HG03045 (cell line): ENCODE data around the gene IL3RA.
"Not testable (repeated sequence)": the region's sequence is repeated elsewhere in the genome, so short reads cannot be mapped to it uniquely, and the experiment has no call there.

ENCODE experiments used
- ATAC-seq: cut with Tn5 transposase; IDR thresholded peaks from one replicate; pipeline ENCODE4 v1.9.1; 2021; ENCODE audit warnings: mild to moderate bottlenecking, moderate library complexity; ENCODE audit not compliant: unreplicated experiment

IL3RA gene

GRCh38 chrX:1397001-1397400, 60.4 kb downstream of the IL3RA start:
- no peak for ATAC-seq

GRCh38 chrX:1397441-1398270, 61.1 kb downstream of the IL3RA start:
- ATAC-seq = no peak

DNA sequence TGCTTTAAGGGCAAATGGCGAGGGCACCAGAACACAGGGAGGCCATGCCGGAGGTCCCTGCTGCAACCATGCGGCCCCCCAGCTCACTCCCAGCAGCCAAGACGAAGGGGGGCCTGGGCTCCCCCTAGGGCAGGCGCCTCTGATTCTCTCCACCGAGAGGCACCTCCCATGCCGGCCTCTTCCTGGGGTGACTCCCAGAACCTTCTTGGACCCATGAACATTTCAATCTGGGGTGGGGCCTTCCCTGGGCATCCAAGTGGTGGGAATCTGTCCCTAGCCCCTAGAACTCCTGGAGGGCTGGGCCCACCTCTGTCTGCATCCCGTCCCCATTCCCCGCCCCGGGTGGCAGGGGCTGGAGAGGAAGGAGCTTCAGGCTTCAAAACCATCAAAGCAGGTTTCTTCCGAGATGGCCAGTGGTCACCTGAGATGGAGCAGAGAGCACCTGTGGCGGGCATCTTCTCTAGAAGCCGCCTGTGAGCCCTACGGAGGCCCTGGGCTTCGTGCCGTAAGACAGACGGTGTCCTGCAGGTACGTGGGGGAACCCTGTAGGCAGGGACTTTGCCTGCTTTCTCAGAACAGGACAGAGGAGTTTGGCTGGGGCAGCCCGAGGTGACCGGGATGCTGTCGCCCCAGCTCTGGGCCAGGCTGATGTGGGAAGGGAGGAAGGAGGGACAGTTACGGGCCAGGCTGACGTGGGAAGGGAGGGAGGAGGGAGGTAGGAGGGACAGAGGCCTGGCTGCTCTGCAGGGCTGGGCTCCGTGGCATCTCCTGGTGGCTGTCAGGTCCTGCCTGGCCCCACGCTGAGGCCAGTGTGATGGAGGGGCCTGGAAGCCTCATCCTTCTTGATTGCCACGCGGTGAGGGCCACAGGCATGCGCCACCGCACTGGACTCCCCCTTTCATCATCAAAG, 62.1 kb downstream of the IL3RA start:
- ATAC-seq = no peak

DNA sequence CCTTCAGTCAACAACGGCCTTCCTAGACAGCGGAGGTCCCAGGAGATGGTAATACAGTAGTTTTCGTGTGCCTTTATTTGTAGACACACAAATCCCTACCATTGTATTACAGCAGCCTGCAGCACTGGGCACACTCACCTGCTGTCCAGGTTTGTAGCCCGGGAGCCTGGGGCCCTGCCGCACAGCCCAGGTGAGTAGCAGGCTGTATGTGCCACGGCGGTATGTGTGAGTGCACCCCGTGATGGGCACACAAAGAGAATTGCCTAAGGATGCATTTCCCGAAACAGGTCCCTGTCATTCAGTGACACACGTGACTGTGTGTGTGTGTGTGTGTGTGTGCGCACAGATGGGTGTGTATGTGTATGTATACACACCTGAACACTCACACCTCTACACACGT, 63.5 kb downstream of the IL3RA start:
- no peak for ATAC-seq

- ATAC-seq = no peak
These were observed 64.3 kb downstream of the IL3RA start for GRCh38 chrX:1400742-1401471.

GRCh38 chrX:1401611-1402430, 65.2 kb downstream of the IL3RA start:
- ATAC-seq = no peak

- ATAC-seq = no peak
These were observed 66.6 kb downstream of the IL3RA start for GRCh38 chrX:1403228-1403627.

- not testable (repeated sequence) for ATAC-seq
These were observed 67.3 kb downstream of the IL3RA start for GRCh38 chrX:1403867-1404266.

DNA sequence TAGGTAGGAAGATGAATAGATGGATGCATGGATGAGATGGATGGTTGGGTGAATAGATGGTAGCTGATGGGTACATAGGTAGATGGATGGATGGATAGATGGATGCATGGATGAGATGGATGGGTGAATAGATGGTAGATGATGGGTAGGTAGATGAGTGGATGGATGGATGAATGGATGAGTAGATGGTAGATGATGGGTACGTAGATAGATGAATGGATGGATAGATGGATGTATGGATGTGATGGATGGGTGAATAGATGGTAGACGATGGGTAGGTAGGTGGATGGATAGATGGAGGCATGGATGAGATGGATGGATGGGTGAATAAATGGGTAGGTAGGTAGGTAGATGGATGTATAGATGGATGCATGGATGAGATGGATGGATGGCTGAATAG, 69.2 kb downstream of the IL3RA start:
- not testable (repeated sequence) for ATAC-seq

GRCh38 chrX:1407035-1407434, 70.5 kb downstream of the IL3RA start:
- no peak for ATAC-seq

DNA sequence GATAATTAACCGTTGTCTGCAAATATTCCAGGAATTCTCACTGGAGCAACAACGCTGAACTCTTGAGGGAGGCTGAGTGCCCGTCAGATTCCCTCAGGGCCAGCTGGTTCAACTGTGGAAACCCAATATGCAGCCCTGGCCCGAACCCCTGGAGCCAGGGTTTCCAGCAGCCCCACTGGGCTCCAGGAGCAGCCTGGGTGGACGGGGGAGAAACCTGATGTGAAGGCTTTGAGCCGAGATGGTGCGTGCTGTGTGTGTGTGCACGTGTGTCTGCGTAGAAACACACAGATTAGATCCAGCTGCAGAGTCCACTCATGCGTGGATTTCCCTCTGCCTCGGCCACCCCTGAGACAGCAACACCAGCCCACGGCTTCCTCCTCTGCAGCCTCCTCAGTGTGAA, 74.7 kb downstream of the IL3RA start:
- ATAC-seq = no peak

GRCh38 chrX:1412551-1413161, 76.1 kb downstream of the IL3RA start:
- no peak for ATAC-seq

DNA sequence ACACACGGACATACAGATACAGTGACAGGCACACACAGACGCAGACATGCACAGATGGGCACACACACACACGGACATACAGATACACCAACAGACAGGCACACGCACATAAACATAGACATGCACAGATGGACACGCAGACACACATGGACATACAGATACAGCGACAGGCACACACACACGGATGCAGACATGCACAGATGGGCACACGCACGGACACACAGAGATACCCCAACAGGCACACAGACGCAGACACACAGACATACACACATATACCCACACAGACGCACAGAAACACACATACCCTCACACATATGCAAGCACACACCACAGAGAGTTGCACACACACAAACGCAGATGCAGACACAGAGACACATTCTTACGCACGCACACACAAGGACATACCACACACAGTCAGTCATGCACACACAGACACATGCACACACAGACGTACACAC, 79.8 kb downstream of the IL3RA start:
- no peak for ATAC-seq

DNA sequence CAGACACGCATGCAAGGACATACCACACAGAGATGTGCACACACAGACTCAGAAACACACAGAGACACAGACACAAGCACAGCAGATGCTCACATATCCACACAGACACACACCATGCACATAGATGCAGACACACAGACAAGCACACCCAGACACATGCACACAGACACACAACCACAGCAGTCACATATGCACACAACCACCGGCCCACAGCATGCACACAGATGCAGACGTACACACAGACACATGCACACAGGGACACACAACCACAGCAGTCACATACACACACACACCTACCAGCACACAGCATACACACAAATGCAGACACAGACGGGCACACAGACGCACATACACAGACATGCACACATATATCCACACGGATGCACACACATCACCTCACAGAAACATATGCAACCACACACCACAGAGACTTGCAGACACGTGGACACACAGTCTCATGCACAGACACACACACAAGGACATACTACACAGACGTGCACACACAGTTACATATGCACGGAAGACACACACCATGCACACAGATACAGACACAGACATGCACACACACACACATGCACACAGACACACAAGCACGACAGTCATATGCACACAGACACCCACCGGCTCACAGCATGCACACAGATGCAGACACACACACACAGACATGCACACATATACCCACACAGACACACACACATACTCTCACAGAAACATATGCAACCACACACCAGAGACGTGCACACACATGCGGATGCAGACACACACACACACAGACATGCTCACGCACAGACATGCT, 80.6 kb downstream of the IL3RA start:
- ATAC-seq = no peak

GRCh38 chrX:1417921-1418771, 81.6 kb downstream of the IL3RA start:
- ATAC-seq = no peak

GRCh38 chrX:1418901-1419544, 82.4 kb downstream of the IL3RA start:
- no peak for ATAC-seq

DNA sequence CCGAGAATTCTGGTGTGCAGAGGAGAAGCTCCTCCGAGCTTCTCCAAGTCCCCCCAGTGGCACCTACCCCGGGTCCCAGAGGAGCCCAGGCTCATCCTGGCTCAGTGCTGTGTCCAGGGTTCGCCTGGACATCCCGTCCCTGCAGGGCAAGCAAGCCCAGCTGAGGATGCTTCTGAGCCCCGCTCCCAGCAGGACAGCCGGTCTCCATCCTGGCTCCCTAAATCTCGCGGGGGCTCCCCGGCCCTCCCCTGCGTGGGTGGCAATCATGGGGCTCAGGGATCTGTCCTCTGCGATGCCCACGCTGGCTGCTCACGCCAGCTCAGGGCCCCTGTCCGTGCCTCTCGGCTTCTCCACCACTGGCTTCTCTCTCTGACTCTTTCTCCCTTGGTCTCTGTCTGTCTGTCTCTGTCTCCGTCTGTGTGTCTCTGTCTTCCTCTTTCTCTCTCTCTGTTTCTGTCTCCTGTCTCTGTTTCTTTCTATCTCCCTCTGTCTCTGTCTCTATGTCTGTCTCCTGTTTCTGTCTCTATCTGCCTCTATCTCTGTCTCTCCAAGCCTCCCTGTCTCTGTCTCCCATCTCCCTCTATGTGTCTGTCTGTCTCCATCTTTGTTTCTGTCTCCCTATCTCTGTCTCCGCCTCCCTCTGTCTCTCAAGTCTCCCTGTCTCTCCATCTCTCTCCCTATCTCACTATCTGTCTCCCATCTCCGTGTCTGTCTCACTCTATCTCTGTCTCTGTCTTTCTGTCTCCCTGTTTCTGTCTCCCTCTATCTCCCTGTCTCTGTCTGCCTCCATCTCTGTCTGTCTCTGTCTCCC, 83.2 kb downstream of the IL3RA start:
- ATAC-seq = no peak
